GM21360 (cell line): ENCODE results near the gene TOMM40.
"Not testable (repeated sequence)": the region's sequence is repeated elsewhere in the genome, so short reads cannot be mapped to it uniquely, and the experiment has no call there.

ENCODE experiments used
- ATAC-seq: cut with Tn5 transposase; IDR thresholded peaks from one replicate; pipeline ENCODE4 v1.9.1; 2021; ENCODE audit warnings: mild to moderate bottlenecking, moderate library complexity; ENCODE audit not compliant: unreplicated experiment

TOMM40 gene

GRCh38 chr19:44891016-44891882 lies at the start of gene TOMM40:
Gene TOMM40, plus strand, starts transcription at chr19:44891254. Its CDS starts 162 bp downstream, at chr19:44891416.
- no peak for ATAC-seq

GRCh38 chr19:44845286-44845611 lies 45.8 kb upstream of the TOMM40 start:
- ATAC-seq = no peak

GRCh38 chr19:44845612-44846454 lies 45.2 kb upstream of the TOMM40 start, which contains the start of gene NECTIN2:
Gene NECTIN2, plus strand, starts transcription at chr19:44846297. Its CDS starts 229 bp downstream, at chr19:44846526.
- peak; percentile 39 for ATAC-seq

GRCh38 chr19:44846455-44847143 lies 44.5 kb upstream of the TOMM40 start:
- ATAC-seq = peak; percentile 8

GRCh38 chr19:44847144-44848035 lies 43.7 kb upstream of the TOMM40 start:
- ATAC-seq = no peak

- ATAC-seq = no peak
These were observed 42.8 kb upstream of the TOMM40 start for GRCh38 chr19:44848036-44848811.

GRCh38 chr19:44848812-44849447 lies 42.1 kb upstream of the TOMM40 start:
- ATAC-seq = no peak

GRCh38 chr19:44850641-44851109 lies 40.4 kb upstream of the TOMM40 start:
- no peak for ATAC-seq

GRCh38 chr19:44851427-44851826 lies 39.6 kb upstream of the TOMM40 start:
- ATAC-seq = no peak

GRCh38 chr19:44855606-44856005 lies 35.4 kb upstream of the TOMM40 start:
- no peak for ATAC-seq

GRCh38 chr19:44856421-44857083 lies 34.5 kb upstream of the TOMM40 start:
- no peak for ATAC-seq

- no peak for ATAC-seq
These were observed 33.2 kb upstream of the TOMM40 start for GRCh38 chr19:44857837-44858236.

GRCh38 chr19:44861576-44861975 lies 29.5 kb upstream of the TOMM40 start:
- ATAC-seq = not testable (repeated sequence)

GRCh38 chr19:44863990-44864389 lies 27.1 kb upstream of the TOMM40 start:
- no peak for ATAC-seq

GRCh38 chr19:44865196-44865767 lies 25.8 kb upstream of the TOMM40 start:
- ATAC-seq = no peak

GRCh38 chr19:44866664-44867063 lies 24.4 kb upstream of the TOMM40 start:
- ATAC-seq = no peak

GRCh38 chr19:44867578-44867977 lies 23.5 kb upstream of the TOMM40 start:
- ATAC-seq = no peak
